NCI-H1417 (cell line): Measurements from ENCODE around the gene DPYD.

ENCODE experiments used
- DNase-seq, 3 experiments: peaks; one replicate each; lab custom pipeline; 2025; lab: John Stamatoyannopoulos, UW

The DPYD gene

GRCh38 chr1:97711858-97712257 is 209.0 kb downstream of the DPYD start:
- DNase-seq, result no peak

DNA sequence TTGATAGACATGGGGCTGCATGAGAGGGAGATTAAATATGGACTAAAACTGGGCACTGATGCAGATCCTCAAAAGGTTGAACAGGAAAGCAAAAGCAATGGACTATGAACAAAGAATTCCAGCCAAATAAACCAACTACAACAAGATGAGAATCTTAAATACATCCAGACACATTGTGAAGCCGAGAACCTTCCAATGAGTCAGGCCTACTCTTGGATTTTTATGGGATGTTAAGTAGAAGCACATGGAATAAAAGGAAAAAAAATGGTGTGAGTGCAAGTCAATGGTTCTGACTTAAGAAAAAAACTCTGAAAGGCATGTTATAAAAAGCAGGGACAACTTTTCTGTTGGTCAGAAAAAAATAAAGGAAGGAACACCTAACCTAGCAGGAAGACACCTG is 227.2 kb downstream of the DPYD start:
- no peak for DNase-seq

DNA sequence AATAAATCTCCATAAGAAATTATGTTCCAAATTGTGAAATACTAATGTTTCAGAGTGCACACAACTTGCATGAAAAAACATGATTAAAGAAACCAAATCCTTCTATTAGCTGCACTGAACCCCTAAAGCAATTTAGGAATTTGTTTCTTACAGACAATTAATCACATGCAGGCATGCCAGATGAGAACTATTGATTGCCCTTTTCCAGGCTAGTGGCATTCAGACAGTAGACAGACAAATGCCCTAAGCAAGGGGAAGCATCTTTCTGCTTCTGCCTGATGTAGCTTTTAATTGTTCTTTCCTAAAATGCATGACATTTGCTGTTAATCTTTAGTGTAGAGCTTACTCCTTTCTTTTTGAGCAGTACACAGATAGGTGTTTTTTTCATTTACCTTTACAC is 229.5 kb downstream of the DPYD start:
- DNase-seq, result no peak

DNA sequence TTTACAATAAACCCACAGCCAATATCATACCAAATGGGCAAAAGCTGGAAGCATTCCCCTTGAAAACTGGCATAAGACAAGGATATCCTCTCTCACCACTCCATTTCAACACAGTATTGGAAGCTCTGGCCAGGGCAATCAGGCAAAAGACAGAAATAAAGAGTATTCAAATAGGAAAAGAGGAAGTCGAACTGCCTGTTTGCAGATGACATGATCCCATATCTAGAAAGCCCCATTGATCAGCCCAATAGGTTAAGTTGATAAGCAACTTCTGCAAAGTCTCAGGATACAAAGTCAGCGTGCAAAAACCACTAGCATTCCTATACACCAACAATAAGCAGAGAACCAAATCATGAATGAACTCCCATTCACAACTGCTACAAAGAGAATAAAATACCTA is 235.5 kb downstream of the DPYD start:
- no peak for DNase-seq

- DNase-seq, result peak; percentile 10 to 46 (median 39)
Measured at GRCh38 chr1:97680894-97681293, 239.9 kb downstream of the DPYD start.

GRCh38 chr1:97680470-97680869 is 240.4 kb downstream of the DPYD start:
- DNase-seq, result no peak

DNA sequence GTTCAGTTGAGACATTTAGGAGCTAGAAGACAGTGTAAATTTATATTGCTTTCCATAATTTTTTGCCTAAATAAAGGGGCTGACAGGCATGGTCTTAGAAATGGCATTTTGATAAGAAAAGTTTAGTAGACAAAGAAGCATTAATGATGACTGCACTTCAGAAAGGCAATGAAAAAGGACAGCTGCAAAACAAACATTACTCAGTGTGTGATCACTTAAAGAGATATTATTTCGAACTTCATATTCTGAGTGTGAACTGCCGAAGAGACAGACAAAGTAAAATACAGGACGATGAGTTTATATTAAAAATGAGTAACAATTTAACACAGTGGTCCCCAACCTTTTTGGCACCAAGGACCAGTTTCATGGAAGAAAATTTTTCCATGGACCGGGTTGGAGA is 243.1 kb downstream of the DPYD start:
- DNase-seq, result no peak

DNA sequence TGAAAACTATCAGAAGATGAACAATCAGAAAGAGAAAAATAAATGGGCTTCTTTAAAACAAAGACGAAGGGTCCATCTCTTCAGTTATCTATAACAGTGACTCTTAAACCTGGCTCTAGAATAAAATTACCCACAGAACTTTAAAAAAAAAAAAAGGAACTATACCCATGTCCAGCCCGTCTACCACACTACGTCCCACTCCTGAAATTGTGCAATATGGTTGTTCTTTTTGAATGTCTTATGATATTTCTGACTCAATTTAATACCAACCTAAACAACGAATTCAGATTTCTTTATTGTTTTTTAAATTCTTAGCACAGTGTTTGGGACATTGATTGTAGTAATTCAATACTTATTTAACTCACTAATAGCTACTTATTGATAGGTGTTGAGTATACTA is 246.3 kb downstream of the DPYD start:
- DNase-seq, result no peak

DNA sequence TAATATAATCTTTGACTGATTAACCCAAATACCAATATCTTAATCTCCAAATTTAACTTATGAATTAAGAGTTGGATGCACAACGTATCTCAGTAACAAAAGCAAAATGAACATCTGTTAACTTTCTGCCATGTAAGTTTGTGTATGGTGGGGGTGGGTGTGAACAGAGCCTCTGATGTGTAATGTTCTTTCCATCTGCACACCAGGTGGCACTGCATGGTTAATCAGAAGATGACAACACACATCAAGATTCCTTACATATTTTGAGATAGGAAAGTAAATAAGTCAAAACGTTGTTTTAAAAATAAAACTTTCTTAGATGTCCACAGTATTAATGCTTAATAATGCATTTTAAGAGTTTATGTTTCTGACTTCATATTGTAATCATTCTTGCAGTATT is 251.9 kb downstream of the DPYD start:
- DNase-seq, result peak in 1 of 3 experiments; percentile 31

GRCh38 chr1:97660431-97661105 is 260.3 kb downstream of the DPYD start:
- no peak for DNase-seq

GRCh38 chr1:97654876-97655585 is 265.8 kb downstream of the DPYD start:
- DNase-seq, result no peak

DNA sequence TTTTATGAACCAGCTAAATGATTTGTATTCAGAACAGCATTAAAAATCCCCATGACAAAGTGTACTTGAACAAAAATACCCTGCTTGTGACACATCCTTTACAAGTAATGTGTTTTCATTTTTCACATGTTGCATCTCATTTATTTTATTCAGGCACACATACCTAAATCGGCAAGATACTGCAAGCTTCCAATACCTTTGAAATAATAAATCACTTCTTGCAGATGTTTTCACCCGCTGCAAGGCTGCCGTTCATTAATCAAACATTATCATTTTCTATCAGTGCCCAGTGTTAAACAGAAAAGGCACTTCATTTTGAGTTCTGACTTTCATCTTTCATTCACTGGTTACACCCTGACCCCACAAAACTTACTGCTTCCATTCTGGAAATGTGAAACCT is 269.6 kb downstream of the DPYD start:
- no peak for DNase-seq

DNA sequence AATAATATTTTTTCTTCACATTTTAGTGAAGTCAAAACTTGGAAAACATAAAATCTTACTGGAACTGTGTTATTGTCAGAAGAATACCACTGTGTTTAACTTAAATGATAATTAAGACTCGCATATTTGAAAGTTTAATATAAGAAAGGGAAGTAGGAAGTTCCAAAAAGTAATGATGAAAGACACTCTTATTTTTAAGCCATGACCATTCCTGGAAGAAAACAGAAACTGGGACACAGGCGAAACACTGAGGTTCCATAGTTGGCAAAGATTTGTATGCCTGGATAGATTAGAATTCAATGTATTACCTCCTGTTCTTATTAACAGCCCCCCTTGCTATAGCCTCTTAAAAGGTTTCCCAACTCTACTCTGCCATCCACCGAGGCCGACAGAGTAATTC is 271.2 kb downstream of the DPYD start:
- no peak for DNase-seq

DNA sequence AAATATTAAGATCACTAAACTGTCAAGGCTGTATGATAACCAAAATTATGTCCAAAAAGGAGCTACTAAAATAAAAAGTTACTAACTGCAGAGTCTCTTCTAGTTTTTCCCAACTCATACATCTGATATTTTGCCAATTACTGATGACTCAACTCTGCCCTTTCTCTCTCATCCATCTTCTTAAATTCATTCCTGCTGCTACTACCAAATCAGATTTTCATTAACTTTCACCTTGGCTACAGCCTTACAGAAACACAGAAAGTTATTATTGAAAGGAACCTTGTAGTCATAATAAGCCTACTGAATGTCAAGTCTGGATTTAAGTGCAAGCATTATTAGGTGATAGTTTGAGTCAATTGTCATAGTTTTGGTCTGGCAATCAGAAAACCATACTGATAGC is 273.1 kb downstream of the DPYD start:
- no peak for DNase-seq

DNA sequence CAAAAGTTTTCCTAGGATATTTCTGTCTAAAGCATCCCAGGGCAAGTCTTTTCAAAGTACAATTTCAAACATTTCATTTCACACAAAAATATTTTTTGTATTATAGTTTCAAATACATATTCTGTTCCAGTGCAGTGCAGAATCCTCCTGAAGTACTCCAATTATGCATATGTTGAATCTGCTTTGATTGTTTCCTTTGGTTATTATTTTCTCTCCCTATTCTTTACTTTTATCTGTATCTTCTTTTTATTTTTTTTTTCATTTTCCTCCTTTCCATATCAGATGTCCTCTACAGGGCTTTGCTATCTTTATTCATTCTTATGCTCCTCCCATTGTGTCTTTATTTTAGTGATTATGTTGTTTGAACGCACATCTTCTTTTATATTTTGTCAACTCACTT is 274.8 kb downstream of the DPYD start:
- DNase-seq, result no peak

GRCh38 chr1:97640677-97641076 is 280.2 kb downstream of the DPYD start:
- peak in 1 of 3 experiments; percentile 7 for DNase-seq

GRCh38 chr1:97636941-97637340 is 283.9 kb downstream of the DPYD start:
- no peak for DNase-seq

DNA sequence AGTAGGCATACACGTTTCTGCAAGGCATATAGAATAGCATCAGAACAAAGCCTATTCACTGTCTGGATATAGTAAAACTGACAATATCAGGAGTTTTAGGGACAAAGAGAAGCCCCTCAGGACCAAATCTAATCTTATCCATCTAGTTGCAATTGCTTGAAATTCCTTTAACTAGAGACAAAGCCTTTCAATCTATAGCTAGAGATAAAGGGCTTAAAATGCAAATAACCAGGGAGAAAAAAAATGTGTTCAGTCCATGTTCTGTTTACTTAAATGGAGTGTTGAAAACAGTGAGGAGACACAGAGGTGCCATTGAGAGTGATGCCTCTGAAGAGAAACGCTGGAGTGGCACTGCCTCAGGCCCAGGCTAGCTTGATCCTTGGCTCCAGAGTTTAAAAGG is 286.1 kb downstream of the DPYD start:
- no peak for DNase-seq

DNA sequence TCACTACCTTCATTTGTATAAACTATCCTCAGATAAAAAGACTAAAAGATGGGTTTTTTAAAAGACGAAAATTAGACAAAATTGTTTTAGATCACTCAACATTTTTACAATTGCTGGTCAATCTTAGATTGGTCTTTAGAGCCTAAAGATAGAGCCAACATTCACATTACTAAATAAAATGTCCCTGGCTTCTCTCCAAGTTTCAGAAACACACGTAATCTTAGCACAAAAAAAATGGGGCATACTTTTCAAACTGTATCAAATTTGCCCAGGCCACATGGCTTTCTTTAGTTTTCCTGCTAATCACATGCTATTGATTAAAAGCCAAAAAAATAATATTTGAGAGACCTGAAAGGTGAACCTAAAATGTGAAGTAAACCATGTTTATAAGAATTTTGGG is 288.1 kb downstream of the DPYD start:
- no peak for DNase-seq

- DNase-seq, result peak; percentile 26 to 92 (median 68)
Measured at GRCh38 chr1:97632075-97632474, 288.8 kb downstream of the DPYD start.

DNA sequence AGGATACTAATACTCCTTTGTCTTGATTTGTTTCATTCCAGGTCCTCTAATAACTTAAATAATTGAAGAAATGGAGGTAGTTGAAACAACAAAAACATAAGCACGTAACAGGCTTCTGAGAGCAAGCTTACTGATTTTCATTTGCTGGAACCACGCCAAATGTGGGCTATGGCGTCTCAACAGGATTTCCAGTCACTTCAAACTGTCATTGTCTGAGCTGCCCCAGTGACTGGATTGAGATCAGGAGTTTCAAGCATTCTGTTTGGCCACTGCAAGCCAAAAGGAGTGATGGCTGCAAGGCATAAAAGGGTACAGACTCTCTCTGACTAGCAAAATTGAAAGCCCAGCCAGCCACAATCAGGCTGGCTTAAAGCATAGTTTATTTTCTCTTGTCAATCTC is 289.9 kb downstream of the DPYD start:
- DNase-seq, result peak; percentile 46 to 88 (median 81)

- peak in 1 of 3 experiments; percentile 18 for DNase-seq
Measured at GRCh38 chr1:97630281-97630680, 290.6 kb downstream of the DPYD start.

GRCh38 chr1:97623220-97623619 is 297.6 kb downstream of the DPYD start:
- no peak for DNase-seq

DNA sequence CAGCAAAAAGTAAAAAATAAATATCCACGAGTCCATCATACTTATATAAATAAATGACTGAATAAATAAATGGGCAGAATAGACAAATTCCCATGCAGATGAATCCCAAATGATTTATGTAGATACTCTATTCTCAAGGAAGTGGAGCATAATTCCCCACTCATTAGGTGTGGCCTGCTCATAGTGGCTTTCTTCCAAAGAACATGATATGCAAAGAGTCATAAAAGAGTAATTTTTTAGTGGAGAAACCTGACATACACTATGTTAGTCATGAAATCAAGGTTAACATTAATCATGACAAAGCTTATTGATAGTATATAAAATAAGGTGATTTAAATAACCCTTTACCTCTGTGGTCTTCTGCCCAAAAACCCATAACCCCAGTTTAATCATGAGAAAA is 298.9 kb downstream of the DPYD start:
- no peak for DNase-seq
